HUES6 (cell line): ENCODE results near the gene NR2F6.

Experiments used
- H3K27ac ChIP-seq: 2 replicates; pipeline ENCODE4 v1.7.0; 2013; ENCODE audit warnings: low read depth, mild to moderate bottlenecking, low read length, inconsistent platforms
- H3K27me3 ChIP-seq: 2 replicates; pipeline ENCODE4 v1.6.1; 2013; ENCODE audit warnings: low read length; ENCODE audit not compliant: control insufficient read depth, insufficient read depth
- H3K36me3 ChIP-seq: 2 replicates; pipeline ENCODE4 v1.6.1; 2013; ENCODE audit warnings: low read length; ENCODE audit not compliant: control insufficient read depth, insufficient read depth
- H3K4me1 ChIP-seq: 2 replicates; pipeline ENCODE4 v1.6.1; 2013; ENCODE audit warnings: low read length; ENCODE audit not compliant: control insufficient read depth, insufficient read depth
- H3K4me3 ChIP-seq: 2 replicates; pipeline ENCODE4 v1.5.1; 2013; ENCODE audit warnings: low read depth, low read length
- H3K9ac ChIP-seq: one replicate; pipeline ENCODE4 v1.6.1; 2013; ENCODE audit warnings: mild to moderate bottlenecking, low read length
- H3K9me3 ChIP-seq: 2 replicates; pipeline ENCODE4 v1.6.1; 2013; ENCODE audit warnings: low read depth, low read length; ENCODE audit not compliant: control insufficient read depth, insufficient read depth

The NR2F6 gene

DNA sequence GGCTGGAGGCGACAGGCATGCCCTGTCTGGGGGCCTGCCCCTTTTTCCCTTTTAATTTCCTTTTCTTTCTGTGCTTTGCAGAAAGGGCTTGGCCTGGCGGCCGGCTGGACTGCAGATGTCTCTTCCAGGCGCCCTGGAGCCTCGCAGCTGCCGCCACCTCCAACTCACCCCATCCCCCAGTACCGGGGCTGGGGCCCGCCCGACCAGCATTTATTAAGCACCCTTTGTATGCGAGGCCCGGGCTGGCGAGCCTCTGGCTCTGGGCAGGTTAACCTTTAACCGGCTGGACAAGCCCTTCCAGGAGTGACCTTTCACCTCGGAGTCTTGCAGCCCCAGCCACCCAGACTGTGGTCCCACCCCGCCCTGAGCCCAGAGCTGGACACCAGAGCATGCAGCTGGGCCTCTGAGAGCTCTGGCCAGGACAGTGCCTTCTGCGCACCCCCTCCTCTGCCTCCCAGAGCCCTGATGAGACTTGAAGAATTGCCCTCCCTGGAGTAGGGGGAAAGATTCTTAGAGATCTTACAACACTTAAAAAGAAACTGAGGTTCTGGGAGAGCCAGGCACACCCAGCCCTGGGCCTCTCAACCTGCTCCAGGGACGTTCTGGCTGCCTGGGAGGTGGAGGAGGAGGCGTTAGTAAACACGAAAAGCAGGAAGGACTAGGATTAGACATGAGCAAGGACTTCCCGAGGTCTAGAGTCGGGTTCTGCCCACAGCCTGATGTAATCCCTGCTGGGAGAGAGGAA lies 1.1 kb upstream of the NR2F6 start:
- Histone ChIP-seq H3K27me3 (no peaks in the 10 kb centered on the region), H3K27ac (peak overlapping the region; percentile 99), H3K36me3 (0 out of 2 replicates have a peak, but pooled peaks cover 6% of the 10 kb centered on the region), H3K4me3 (peak overlapping the region; percentile 80), H3K9ac (peak overlapping the region; percentile 94), H3K9me3 (no peaks in the 10 kb centered on the region), H3K4me1 (peaks cover 42% of the 10 kb centered on the region)

- no peaks in the 10 kb centered on the region for H3K9me3 ChIP-seq
- H3K4me3 ChIP-seq = peak overlapping the region; percentile 99
- peaks cover 12% of the 10 kb centered on the region for H3K36me3 ChIP-seq
- peak overlapping the region; percentile 85 for H3K27ac ChIP-seq
- peak overlapping the region; percentile 86 for H3K9ac ChIP-seq
- peaks cover 47% of the 10 kb centered on the region for H3K4me1 ChIP-seq
- H3K27me3 ChIP-seq = no peaks in the 10 kb centered on the region
Measured at GRCh38 chr19:17244618-17245534, 843 bp downstream of the NR2F6 start.

GRCh38 chr19:17243830-17244617 lies 1.7 kb downstream of the NR2F6 start:
- H3K4me3 ChIP-seq = peak overlapping the region; percentile 99
- peaks cover 45% of the 10 kb centered on the region for H3K4me1 ChIP-seq
- H3K27me3 ChIP-seq = no peaks in the 10 kb centered on the region
- H3K9me3 ChIP-seq = no peaks in the 10 kb centered on the region
- H3K36me3 ChIP-seq = peaks cover 12% of the 10 kb centered on the region
- H3K27ac ChIP-seq = peak overlapping the region; percentile 85
- peak overlapping the region; percentile 86 for H3K9ac ChIP-seq

- Histone ChIP-seq H3K27me3 (no peaks in the 10 kb centered on the region), H3K27ac (peak overlapping the region; percentile 85; the same call in 1 of the 2 replicates), H3K4me3 (peak overlapping the region; percentile 99), H3K9me3 (no peaks in the 10 kb centered on the region), H3K4me1 (peaks cover 38% of the 10 kb centered on the region), H3K36me3 (peaks cover 16% of the 10 kb centered on the region), H3K9ac (peak overlapping the region; percentile 86)
Measured at GRCh38 chr19:17243211-17243829, 2.4 kb downstream of the NR2F6 start.

- peaks cover 23% of the 10 kb centered on the region for H3K36me3 ChIP-seq
- H3K27ac ChIP-seq = no peak overlapping the region
- H3K27me3 ChIP-seq = no peaks in the 10 kb centered on the region
- H3K9me3 ChIP-seq = no peaks in the 10 kb centered on the region
- peak overlapping the region; percentile 27 for H3K9ac ChIP-seq
- peaks cover 31% of the 10 kb centered on the region for H3K4me1 ChIP-seq
- peak overlapping the region; percentile 99 for H3K4me3 ChIP-seq
Measured at GRCh38 chr19:17242431-17243208, 3.1 kb downstream of the NR2F6 start.

DNA sequence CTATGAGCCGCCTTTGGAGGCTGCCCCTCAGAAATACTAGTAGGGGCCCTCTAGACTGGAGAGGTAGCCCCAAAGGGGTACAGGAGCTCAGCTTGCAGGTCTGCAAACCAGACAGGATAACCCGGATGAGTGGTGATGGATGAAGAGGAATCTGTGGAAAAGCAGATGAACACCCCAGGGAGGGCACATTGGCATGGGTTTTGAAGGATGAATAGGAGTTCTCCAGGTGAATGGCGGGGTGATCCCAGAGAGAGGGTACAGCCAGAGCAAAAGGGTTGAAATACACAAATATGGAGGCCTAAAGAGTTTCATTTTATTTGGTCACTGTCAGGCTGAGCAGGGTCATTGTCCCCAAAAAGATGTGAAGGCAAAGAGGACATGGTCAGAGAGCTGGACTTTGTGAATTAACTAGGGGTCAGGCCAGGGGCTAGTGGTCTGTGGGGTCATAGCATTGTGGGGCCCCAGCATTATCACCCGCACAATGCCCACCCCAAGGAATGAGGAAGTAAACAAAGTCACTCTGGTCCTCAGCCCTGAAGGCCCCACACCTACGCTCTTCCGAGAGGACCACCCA lies 4.8 kb downstream of the NR2F6 start:
- peaks cover 29% of the 10 kb centered on the region for H3K36me3 ChIP-seq
- H3K9ac ChIP-seq = no peak overlapping the region
- no peaks in the 10 kb centered on the region for H3K27me3 ChIP-seq
- no peak overlapping the region for H3K27ac ChIP-seq
- H3K9me3 ChIP-seq = no peaks in the 10 kb centered on the region
- H3K4me1 ChIP-seq = peaks cover 29% of the 10 kb centered on the region
- no peak overlapping the region for H3K4me3 ChIP-seq

DNA sequence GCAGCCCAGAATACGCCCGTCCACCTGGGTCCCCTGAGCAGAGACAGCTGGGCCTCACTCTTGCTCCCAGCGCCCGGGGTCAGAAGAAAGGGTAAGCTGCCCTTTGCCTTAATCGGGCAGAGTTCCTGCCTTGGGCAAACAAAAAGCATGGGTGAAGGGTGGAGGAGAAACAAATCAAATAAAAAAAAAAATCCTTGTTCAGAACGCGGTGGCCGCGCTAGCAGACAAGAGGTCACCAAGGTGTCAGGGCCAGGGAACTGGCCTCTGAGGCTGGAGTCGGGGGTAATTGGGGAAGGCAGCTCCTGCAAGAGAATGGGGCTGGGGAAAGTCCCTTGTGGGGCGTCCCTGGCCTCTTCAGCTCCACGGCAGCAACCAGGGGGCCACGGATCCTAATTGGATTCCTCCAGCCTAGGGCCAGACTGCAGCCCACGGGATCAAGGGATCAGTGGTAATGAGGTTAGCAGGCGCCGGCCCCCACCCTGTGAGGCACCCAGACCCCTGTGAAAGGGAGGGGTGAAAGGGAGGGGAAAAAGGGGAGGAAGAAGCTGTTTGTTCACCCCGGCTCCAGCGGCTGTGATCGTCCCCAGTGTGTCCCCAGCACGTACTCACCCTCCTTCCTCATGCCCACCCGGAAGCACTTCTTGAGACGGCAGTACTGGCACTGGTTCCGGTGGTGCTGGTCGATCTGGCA lies 5.5 kb downstream of the NR2F6 start:
- Histone ChIP-seq H3K9me3 (no peaks in the 10 kb centered on the region), H3K4me3 (no peak overlapping the region), H3K36me3 (peaks cover 29% of the 10 kb centered on the region), H3K9ac (peak overlapping the region; percentile 30), H3K27ac (no peak overlapping the region), H3K27me3 (no peaks in the 10 kb centered on the region), H3K4me1 (peaks cover 29% of the 10 kb centered on the region)

DNA sequence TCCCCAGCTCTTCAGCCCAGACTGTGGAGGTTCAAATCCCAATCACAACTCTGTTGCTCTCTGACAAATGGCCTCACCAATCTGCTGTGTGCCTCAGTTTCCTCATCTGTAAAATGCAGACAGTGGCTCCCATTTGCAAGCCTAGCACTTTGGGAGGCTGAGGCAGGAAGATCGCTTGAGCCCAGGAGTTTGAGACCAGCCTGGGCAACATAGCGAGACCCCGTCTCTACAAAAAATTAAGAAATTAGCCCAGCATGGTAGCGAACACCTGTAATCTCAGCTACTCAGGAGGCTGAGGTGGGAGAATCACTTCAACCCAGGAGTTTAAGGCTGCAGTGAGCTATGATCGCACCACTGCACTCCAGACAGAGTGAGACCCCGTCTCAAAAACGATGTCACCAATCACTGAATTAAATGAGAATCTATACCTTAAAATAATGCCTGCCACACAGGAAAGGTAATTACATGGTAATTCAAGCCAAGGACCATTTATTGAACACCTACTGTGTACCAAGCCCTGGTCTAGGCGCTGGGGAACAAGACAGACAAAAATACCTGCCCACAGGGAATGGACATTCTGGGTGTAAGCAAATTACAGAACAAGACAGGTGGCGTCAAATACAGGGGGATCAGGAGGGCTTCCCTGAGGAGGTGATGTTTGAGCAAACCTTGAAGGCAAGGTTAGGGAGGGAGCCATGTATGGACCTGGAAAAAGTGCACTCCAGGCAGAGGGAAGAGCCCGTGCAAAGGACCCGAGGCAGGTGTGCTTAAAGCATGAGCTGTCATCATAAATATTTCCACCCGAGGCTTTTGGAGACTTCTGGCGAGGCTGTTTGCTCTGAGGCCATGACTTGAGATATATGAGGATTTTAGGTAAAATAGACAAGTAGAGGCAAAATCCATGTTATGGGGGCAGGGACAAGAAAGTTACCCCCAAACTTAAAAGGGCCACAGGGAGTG lies 7.7 kb downstream of the NR2F6 start:
- Histone ChIP-seq H3K9me3 (no peaks in the 10 kb centered on the region), H3K9ac (no peak overlapping the region), H3K27ac (no peak overlapping the region), H3K4me3 (no peak overlapping the region), H3K27me3 (no peaks in the 10 kb centered on the region), H3K4me1 (peaks cover 30% of the 10 kb centered on the region), H3K36me3 (peaks cover 45% of the 10 kb centered on the region)
